Fibroblast of mammary gland (primary cell): ENCODE data around the gene TMTC2.

Experiments used
- DNase-seq: peaks from one replicate; pipeline ENCODE4 v3.0.0-alpha.2; 2010; ENCODE audit warnings: low read depth
- H3K4me3 ChIP-seq: 2 replicates; pipeline ENCODE4 v1.5.1; 2011; ENCODE audit warnings: low read depth, mild to moderate bottlenecking, low read length, moderate library complexity; ENCODE audit not compliant: control insufficient read depth
- CTCF ChIP-seq: conservative IDR thresholded peaks from 2 replicates; pipeline ENCODE4 v1.5.1; 2011; ENCODE audit warnings: low read depth, low read length, inconsistent platforms; ENCODE audit not compliant: control insufficient read depth, insufficient read depth

TMTC2 gene

GRCh38 chr12:83140135-83140534 is 453.4 kb downstream of the TMTC2 start:
- no peak for DNase-seq
- no peak overlapping the region for H3K4me3 ChIP-seq
- no peak for TF ChIP-seq CTCF

- DNase-seq: no peak
These were observed 454.8 kb downstream of the TMTC2 start for GRCh38 chr12:83141460-83141994.

GRCh38 chr12:83142914-83143313 is 456.2 kb downstream of the TMTC2 start:
- TF ChIP-seq CTCF: no peak
- no peak for DNase-seq
- H3K4me3 ChIP-seq: no peak overlapping the region

More at GRCh38 chr12:83141460-83141994, 454.8 kb downstream of the TMTC2 start:
- TF ChIP-seq CTCF: no peak
- H3K4me3 ChIP-seq: no peak overlapping the region

GRCh38 chr12:83143950-83144349 is 457.2 kb downstream of the TMTC2 start:
- DNase-seq: no peak
- TF ChIP-seq CTCF: no peak

GRCh38 chr12:83145325-83145840 is 458.7 kb downstream of the TMTC2 start:
- DNase-seq: no peak
- no peak for TF ChIP-seq CTCF

More at GRCh38 chr12:83143950-83144349, 457.2 kb downstream of the TMTC2 start:
- no peak overlapping the region for H3K4me3 ChIP-seq

GRCh38 chr12:83147341-83147740 is 460.6 kb downstream of the TMTC2 start:
- no peak for TF ChIP-seq CTCF
- H3K4me3 ChIP-seq: no peak overlapping the region
- DNase-seq: no peak

More at GRCh38 chr12:83145325-83145840, 458.7 kb downstream of the TMTC2 start:
- H3K4me3 ChIP-seq: no peak overlapping the region
